Adrenal gland (tissue), 12 donors: Measurements from ENCODE around the gene DCP2. TPM values are rescaled to one million over a fixed set of nuclear protein-coding genes. Genes with fewer than 3 reads are reported as not detected.

Experiments
- DNase-seq, 7 donors: peaks; one replicate each; pipeline ENCODE4 v3.0.0-alpha.2; 2019 to 2020
- H3K27ac ChIP-seq, 5 donors: fragments of 200-600 bp; sonication (generic) in 4 of 5; 1 replicate in 3 of 5; 2 replicates in 2 of 5; pipeline versions ENCODE4 v1.5.1 to v1.8.0; 2016 to 2020; ENCODE audit warnings: mild to moderate bottlenecking in 1 of 5
- H3K27me3 ChIP-seq: fragments of 200-600 bp; 2 replicates; pipeline ENCODE4 v1.8.0; 2021
- H3K36me3 ChIP-seq, 2 donors: fragments of 200-600 bp; replicated peaks in 1 of 2; 1 replicate in 1 of 2; 2 replicates in 1 of 2; pipeline versions ENCODE4 v1.5.1 to v1.8.0; 2018 to 2022
- H3K4me1 ChIP-seq, 2 donors: fragments of 200-600 bp; replicated peaks in 1 of 2; 1 replicate in 1 of 2; 2 replicates in 1 of 2; pipeline versions ENCODE4 v1.5.1 to v1.8.0; 2018 to 2021
- H3K4me3 ChIP-seq, 4 donors: fragments of 200-600 bp; sonication (generic) in 3 of 4; one replicate each; pipeline ENCODE4 v1.5.1; 2016 to 2018
- H3K9me3 ChIP-seq, 3 donors: fragments of 200-600 bp; sonication (generic) in 1 of 3; replicated peaks in 1 of 3; 1 replicate in 2 of 3; 2 replicates in 1 of 3; pipeline versions ENCODE4 v1.5.1 to v1.8.0; 2016 to 2021
- POLR2A ChIP-seq, 2 donors: fragments of 450-650 bp; IDR thresholded peaks; one replicate each; pipeline ENCODE4 v1.6.1; 2017; ENCODE audit warnings: antibody characterized with exemption in 2 of 2, mild to moderate bottlenecking in 2 of 2, moderate library complexity in 1 of 2
- WGBS, 4 donors: extraction: QIAGEN DNeasy Blood & Tissue Kit in 2 of 4; methylation state at CpG; one replicate each; pipeline versions ENCODE4 v1.1.5 to v1.1.7; 2013 to 2017; 5-methylcytosine and 5-hydroxymethylcytosine counted together
- intact Hi-C, 2 donors: fragments of 100-400 bp; cut with DNase I; formaldehyde crosslinking; loops; one replicate each; pipeline versions ENCODE4 v1.14.1 to v1.15.0; 2022 to 2023
- polyA plus RNA-seq, 3 donors: library from polyadenylated mRNA; stranded (reverse); fragments of 200-250 nt in 2 of 3; fragments of 350-450 nt in 1 of 3; fragmentation: Illumina TruSeq in 1 of 3; extraction: RNeasy Lipid Tissue Mini Kit (QIAGEN cat#74804) in 1 of 3; gene quantifications; one replicate each; pipeline ENCODE4 v1.2.3, GENCODE V29; 2013 to 2014
- total RNA-seq, 9 donors: library from RNA; depleted of rRNA in 4 of 9; stranded (reverse); fragments of >200 nt in 4 of 9; fragments of 120-200 nt in 1 of 9; fragmentation: NEBNext Ultra II Directional in 1 of 9; extraction: Animal tissue kit (Norgen Biotek cat#: 25700) in 1 of 9; gene quantifications; one replicate each; pipeline versions ENCODE4 v1.1.0 to v1.2.4, GENCODE V29; 2013 to 2023
- TF ChIP-seq, protein P1 (sequence below), 6 experiments: fragments of 450-650 bp in 4 of 6; fragments of 200-600 bp in 2 of 6; sonication (generic) in 1 of 6; IDR thresholded peaks; 1 replicate in 5 of 6; 2 replicates in 1 of 6; pipeline versions ENCODE4 v1.5.1 to v1.8.0; 2016 to 2021; ENCODE audit warnings: antibody characterized with exemption in 6 of 6, mild to moderate bottlenecking in 2 of 6, moderate library complexity in 1 of 6
- donor health status: healthy with polysubstance abuse.
- donor health status: Bipolar disorder and iron deficiency.
- donor health status: DM: yes; HTN: yes; CAD: no.
- donor health status: DM: no; HTN: no; CAD: no.
- donor health status: DM: no; HTN: no; CAD: no.
- donor health status: DM: yes; HTN: yes; CAD: no.

Gene DCP2
- total and polyA plus RNA-seq, 12 donors = 7.0 to 66.4 (median 39.6) TPM

DNA sequence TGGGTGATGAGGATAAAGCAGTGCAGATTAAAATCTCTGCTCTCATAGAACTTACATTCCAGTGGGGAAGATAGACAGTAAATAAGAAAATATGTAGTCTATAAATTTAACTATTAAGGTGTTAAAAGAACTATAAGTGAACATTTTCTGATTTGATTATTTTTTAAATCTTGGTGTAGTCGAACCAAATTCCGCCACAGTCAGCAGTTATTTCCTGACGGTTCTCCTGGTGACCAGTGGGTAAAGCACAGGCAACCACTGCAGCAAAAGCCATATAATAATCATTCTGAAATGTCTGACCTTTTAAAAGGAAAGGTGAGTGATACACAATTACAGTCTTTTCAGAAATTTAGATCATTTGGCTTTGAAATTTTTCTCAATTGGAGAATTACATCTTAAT, 27.2 kb downstream of the DCP2 start:
- Histone ChIP-seq H3K27me3 (no peaks in the 10 kb centered on the region), H3K4me1 (peaks cover 7 to 8% of the 10 kb centered on the region in 2 donors), H3K36me3 (peaks cover 0 to 14% of the 10 kb centered on the region in 2 donors), H3K27ac (no peak overlapping the region), H3K4me3 (no peak overlapping the region), H3K9me3 (no peaks in the 10 kb centered on the region)
- intact Hi-C loops = loop anchor here in 1 of 2 donors (10.0 kb wide), 2 partner anchors 331 to 591 kb away; no protein-coding TSS in a partner anchor
- DNase-seq = no peak
- 83 to 91% (median 89%) methylated on average over 3 of the region's 3 CpGs for WGBS, 4 donors
- TF ChIP-seq POLR2A (IDR thresholded peaks at IDR 0.05) = no peak
- TF ChIP-seq, protein P1, sequence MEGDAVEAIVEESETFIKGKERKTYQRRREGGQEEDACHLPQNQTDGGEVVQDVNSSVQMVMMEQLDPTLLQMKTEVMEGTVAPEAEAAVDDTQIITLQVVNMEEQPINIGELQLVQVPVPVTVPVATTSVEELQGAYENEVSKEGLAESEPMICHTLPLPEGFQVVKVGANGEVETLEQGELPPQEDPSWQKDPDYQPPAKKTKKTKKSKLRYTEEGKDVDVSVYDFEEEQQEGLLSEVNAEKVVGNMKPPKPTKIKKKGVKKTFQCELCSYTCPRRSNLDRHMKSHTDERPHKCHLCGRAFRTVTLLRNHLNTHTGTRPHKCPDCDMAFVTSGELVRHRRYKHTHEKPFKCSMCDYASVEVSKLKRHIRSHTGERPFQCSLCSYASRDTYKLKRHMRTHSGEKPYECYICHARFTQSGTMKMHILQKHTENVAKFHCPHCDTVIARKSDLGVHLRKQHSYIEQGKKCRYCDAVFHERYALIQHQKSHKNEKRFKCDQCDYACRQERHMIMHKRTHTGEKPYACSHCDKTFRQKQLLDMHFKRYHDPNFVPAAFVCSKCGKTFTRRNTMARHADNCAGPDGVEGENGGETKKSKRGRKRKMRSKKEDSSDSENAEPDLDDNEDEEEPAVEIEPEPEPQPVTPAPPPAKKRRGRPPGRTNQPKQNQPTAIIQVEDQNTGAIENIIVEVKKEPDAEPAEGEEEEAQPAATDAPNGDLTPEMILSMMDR (IDR thresholded peaks at IDR 0.05) = no peak

DNA sequence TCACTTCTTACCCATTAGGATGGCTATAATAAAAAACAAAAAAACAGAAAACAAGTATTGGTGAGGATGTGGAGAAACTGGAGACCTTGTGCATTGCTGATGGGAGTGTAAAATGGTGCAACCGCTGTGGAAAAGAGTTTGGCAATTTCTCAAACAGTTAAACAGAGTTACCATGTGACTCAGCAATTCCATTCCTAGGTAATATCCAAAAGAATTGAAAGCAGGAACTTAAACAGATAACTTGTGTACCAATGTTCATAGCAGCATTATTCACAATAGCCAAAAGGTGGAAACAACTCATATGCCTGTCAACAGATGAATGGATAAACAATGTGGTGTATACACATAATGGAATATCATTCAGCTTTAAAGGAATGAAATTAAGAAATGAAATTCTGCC, 28.9 kb downstream of the DCP2 start:
- Histone ChIP-seq H3K9me3 (no peaks in the 10 kb centered on the region), H3K4me1 (peaks cover 7 to 8% of the 10 kb centered on the region in 2 donors), H3K27me3 (no peaks in the 10 kb centered on the region), H3K4me3 (no peak overlapping the region), H3K27ac (no peak overlapping the region), H3K36me3 (peaks cover 0 to 14% of the 10 kb centered on the region in 2 donors)
- 67 to 91% (median 77%) methylated on average over 1 of the region's 1 CpG for WGBS, 4 donors
- TF ChIP-seq, protein P1 (IDR thresholded peaks at IDR 0.05) = no peak
- TF ChIP-seq POLR2A (IDR thresholded peaks at IDR 0.05) = no peak
- intact Hi-C loops = loop anchor here in 1 of 2 donors (10.0 kb wide), 2 partner anchors 329 to 589 kb away; no protein-coding TSS in a partner anchor
- no peak for DNase-seq

DNA sequence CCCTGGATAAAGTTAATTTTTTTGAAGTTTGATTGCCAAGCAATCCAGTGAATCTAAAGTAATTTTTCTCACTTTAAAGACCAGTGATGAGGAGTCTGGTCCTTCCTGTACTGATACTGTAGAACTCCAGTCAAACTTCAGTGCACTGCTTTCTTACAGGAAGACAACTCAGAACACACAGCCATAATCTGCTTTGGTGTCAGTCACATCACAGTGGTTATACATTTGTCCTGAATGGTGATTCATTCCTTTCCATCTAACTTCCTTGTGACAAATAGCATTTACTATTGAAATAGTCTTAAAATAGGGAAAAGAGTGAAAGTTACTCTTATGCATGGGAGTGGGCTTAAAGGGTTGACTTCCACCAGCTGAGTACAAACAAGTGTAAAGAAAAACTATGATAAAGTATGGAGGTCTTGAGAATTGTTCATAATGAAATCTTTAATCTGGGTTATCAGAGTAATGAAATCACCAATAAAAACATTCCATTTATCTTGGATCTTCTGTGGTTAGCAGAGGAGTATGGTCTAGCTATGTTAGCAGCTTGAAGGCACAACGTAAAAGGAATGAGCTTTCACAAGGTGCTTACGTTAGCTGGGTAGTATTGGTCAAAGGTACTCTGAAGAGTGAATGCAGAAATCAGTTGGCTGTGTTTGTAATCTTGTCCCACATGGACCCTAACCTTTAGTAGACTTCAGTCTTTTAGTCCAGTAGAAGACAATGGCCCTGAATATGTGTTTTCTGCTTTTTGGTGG, 41.5 kb downstream of the DCP2 start:
- Histone ChIP-seq H3K9me3 (no peaks in the 10 kb centered on the region), H3K27me3 (no peaks in the 10 kb centered on the region), H3K4me1 (no peaks in the 10 kb centered on the region), H3K36me3 (peaks cover 0 to 15% of the 10 kb centered on the region in 2 donors), H3K27ac (no peak overlapping the region), H3K4me3 (no peak overlapping the region)
- intact Hi-C loops = no loop called here
- TF ChIP-seq, protein P1 (IDR thresholded peaks at IDR 0.05) = no peak
- no peak for TF ChIP-seq POLR2A (IDR thresholded peaks at IDR 0.05)
- WGBS, 4 donors = 92 to 99% (median 96%) methylated on average over 2 of the region's 2 CpGs
- DNase-seq = no peak

DNA sequence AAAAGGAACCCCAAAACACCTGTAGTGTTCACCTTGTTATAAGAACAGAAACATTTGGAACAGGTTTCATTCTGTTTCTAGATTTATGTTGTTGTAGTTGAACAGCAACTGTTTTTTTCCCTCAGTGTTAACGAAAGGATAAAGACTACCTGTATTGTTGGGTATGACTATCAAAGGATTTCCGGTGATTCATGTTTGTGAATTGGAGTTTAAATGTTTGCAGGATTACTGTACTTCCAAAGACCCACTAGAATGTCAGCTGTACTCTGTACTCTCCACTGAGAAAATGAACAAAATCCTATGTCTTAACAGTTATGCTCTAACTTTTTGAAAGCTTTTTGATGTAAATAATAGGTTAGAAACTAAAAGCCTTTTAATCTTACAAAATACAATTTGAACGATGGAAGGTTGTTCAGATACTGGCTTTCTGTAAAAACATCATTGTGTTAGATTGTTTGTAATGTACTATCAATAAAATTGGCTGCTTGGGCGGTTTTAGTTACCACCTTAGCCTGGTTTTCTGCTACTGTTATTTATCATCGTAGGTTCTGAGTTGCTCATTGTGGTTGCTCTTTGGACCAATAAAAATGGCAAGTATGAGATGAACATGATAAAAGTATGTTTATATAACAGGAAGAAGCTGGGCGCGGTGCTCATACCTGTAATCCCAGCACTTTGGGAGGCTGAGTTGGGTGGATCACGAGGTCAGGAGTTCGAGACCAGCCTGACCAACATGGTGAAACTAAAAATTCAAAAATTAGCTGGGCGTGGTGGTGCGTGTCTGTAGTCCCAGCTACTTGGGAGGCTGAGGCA, 44.1 kb downstream of the DCP2 start:
- Histone ChIP-seq H3K4me1 (no peaks in the 10 kb centered on the region), H3K27me3 (no peaks in the 10 kb centered on the region), H3K4me3 (no peak overlapping the region), H3K27ac (no peak overlapping the region), H3K36me3 (no peaks in the 10 kb centered on the region), H3K9me3 (no peaks in the 10 kb centered on the region)
- intact Hi-C loops = no loop called here
- TF ChIP-seq POLR2A (IDR thresholded peaks at IDR 0.05) = no peak
- TF ChIP-seq, protein P1 (IDR thresholded peaks at IDR 0.05) = no peak
- no peak for DNase-seq
- 88 to 98% (median 93%) methylated on average over 11 of the region's 11 CpGs for WGBS, 4 donors
